Panc1 (cell line): Measurements from ENCODE around the gene BECN2. TPM values are rescaled to one million over a fixed set of nuclear protein-coding genes. Genes with fewer than 3 reads are reported as not detected.

Source experiments
- ATAC-seq: fragments of 200-7000 bp; cut with Tn5 transposase; 2 replicates; pipeline ENCODE4 v1.9.1; 2020; ENCODE audit warnings: mild to moderate bottlenecking, moderate library complexity
- BruUV-seq: library from RNA; stranded (reverse); fragments of 400-500 nt; replicated peaks from 2 replicates; lab custom pipeline; 2021; lab: Mats Ljungman, UMichigan
- CTCF ChIA-PET: fragments of 300-600 bp; sonication (Branson Sonifier 250); formaldehyde crosslinking; loops from one replicate; lab custom pipeline; 2022; ENCODE audit warnings: antibody characterized with exemption; lab: Charles Lee
- POLR2A ChIA-PET: fragments of 300-600 bp; sonication (Branson Sonifier 250); formaldehyde crosslinking; loops from one replicate; lab custom pipeline; 2022; ENCODE audit warnings: antibody characterized with exemption; lab: Charles Lee
- DNase-seq: peaks from one replicate; pipeline ENCODE4 v3.0.0-alpha.2; 2010; ENCODE audit warnings: low read depth, low spot score
- H3K27ac ChIP-seq: 2 replicates; pipeline ENCODE4 v1.5.1; 2011; ENCODE audit warnings: mild to moderate bottlenecking, low read length, inconsistent platforms
- H3K27me3 ChIP-seq: fragments of 200-500 bp; sonication (Bioruptor generic); 2 replicates; pipeline ENCODE4 v1.6.0; 2014; ENCODE audit warnings: low read length, inconsistent platforms; ENCODE audit not compliant: control insufficient read depth, insufficient read depth
- H3K36me3 ChIP-seq: fragments of 200-500 bp; sonication (Bioruptor generic); 2 replicates; pipeline ENCODE4 v1.5.1; 2014; ENCODE audit warnings: inconsistent platforms, mild to moderate bottlenecking, low read length, moderate library complexity; ENCODE audit not compliant: control insufficient read depth, insufficient read depth
- H3K4me1 ChIP-seq: 2 replicates; pipeline ENCODE4 v1.5.1; 2011; ENCODE audit warnings: inconsistent platforms, mild to moderate bottlenecking, low read length, moderate library complexity; ENCODE audit not compliant: control insufficient read depth, insufficient read depth
- H3K4me3 ChIP-seq, 2 experiments: 2 replicates each; pipeline ENCODE4 v1.5.1; 2011 to 2012; ENCODE audit warnings: low read depth in 2 of 2, low read length in 2 of 2, mild to moderate bottlenecking in 2 of 2, inconsistent platforms in 1 of 2, moderate library complexity in 1 of 2
- H3K9me3 ChIP-seq: fragments of 200-500 bp; sonication (Bioruptor generic); 2 replicates; pipeline ENCODE4 v1.5.1; 2014; ENCODE audit warnings: low read depth, mild to moderate bottlenecking, inconsistent platforms, low read length, moderate library complexity; ENCODE audit not compliant: control insufficient read depth, insufficient read depth
- CTCF ChIP-seq: fragments of 450-650 bp; IDR thresholded peaks from 2 replicates; pipeline ENCODE4 v1.5.1; 2017; ENCODE audit warnings: mild to moderate bottlenecking
- POLR2AphosphoS5 ChIP-seq: IDR thresholded peaks from 2 replicates; pipeline ENCODE4 v1.6.1; 2012; ENCODE audit warnings: mild to moderate bottlenecking, low read depth, low read length, moderate library complexity
- REST ChIP-seq, 2 experiments: IDR thresholded peaks; 2 replicates each; pipeline ENCODE4 v1.6.1; 2011 to 2012; ENCODE audit warnings: low read depth in 2 of 2, control low read depth in 1 of 2, low read length in 1 of 2, mild to moderate bottlenecking in 1 of 2, moderate library complexity in 1 of 2; ENCODE audit not compliant: insufficient read depth in 1 of 2
- SIN3A ChIP-seq: IDR thresholded peaks from 2 replicates; pipeline ENCODE4 v1.6.1; 2012; ENCODE audit warnings: low read depth, mild to moderate bottlenecking, low read length, moderate library complexity, borderline replicate concordance; ENCODE audit not compliant: insufficient read depth
- TCF7L2 ChIP-seq: IDR thresholded peaks from 2 replicates; pipeline ENCODE4 v1.6.1; 2011; ENCODE audit warnings: mild to moderate bottlenecking, low read depth, low read length, inconsistent platforms
- in situ Hi-C: cut with HindIII; loops from 2 replicates; pipeline ENCODE4 v1.10.0; 2016; ENCODE audit warnings: low sequenced_read_pairs, low pct_unique_long_range_greater_than_20kb
- intact Hi-C: fragments of 100-400 bp; cut with micrococcal nuclease; formaldehyde crosslinking; loops from one replicate; pipeline ENCODE4 v1.10.0; 2022; ENCODE audit not compliant: unreplicated experiment
- total RNA-seq: library from RNA; stranded (reverse); gene quantifications from one replicate; pipeline ENCODE4 v1.2.1, GENCODE V29; 2021; ENCODE audit not compliant: unreplicated experiment

BECN2 gene
- total RNA-seq, 1 experiment from 2014 or later: not detected

GRCh38 chr1:241990040-241990439 lies 32.5 kb downstream of the BECN2 start:
- no peaks in the 10 kb centered on the region for H3K9me3 ChIP-seq
- no peak overlapping the region for H3K27ac ChIP-seq
- POLR2A ChIA-PET: no interaction called here
- H3K36me3 ChIP-seq: no peaks in the 10 kb centered on the region
- BruUV-seq: no TSS peak
- intact Hi-C loops: no loop called here
- no peak for TF ChIP-seq SIN3A
- TF ChIP-seq REST (IDR thresholded peaks at IDR 0.05; ENCODE audit: insufficient read depth in 1 of 2, low read depth in 2 of 2, low read length in 1 of 2): no peak
- TF ChIP-seq POLR2AphosphoS5: no peak
- TF ChIP-seq CTCF: no peak
- no peak for TF ChIP-seq TCF7L2
- H3K27me3 ChIP-seq: no peaks in the 10 kb centered on the region
- CTCF ChIA-PET: interaction anchor here (0.7 kb wide), 1 partner anchor 48 kb away, joined by 3 read pairs; no protein-coding TSS in a partner anchor
- in situ Hi-C loops: no loop called here
- DNase-seq (no peak), ATAC-seq (no peak)
- H3K4me3 ChIP-seq: no peak overlapping the region
- H3K4me1 ChIP-seq: no peaks in the 10 kb centered on the region; the same call in 1 of the 2 replicates

DNA sequence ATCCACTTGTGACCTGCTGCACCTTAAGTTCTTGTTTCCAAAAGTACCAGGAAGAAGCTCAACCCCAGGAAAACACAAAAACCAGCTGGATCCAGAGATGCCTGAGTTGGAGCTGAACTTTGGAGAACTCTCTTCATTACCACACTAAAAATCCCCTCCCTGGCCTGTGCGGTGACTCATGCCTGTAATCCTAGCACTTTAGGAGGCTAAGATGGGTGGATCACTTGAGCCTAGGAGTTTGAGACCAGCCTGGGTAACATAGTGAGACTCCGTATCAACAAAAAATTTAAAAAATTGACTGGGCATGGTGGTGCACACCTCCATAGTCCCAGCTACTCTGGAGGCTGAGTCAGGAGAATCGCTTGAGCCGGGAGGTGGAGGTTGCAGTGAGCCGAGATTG lies 35.2 kb downstream of the BECN2 start:
- no peak for DNase-seq
- ChIA-PET CTCF (no interaction called here), POLR2A (interaction anchor here (0.6 kb wide), 1 partner anchor 126 kb away, joined by 3 read pairs; no protein-coding TSS in a partner anchor)
- Histone ChIP-seq H3K4me3 (no peak overlapping the region), H3K27ac (no peak overlapping the region), H3K9me3 (no peaks in the 10 kb centered on the region), H3K4me1 (no peaks in the 10 kb centered on the region; the same call in 1 of the 2 replicates), H3K36me3 (no peaks in the 10 kb centered on the region), H3K27me3 (no peaks in the 10 kb centered on the region)
- BruUV-seq: no TSS peak
- intact Hi-C loops (no loop called here), in situ Hi-C loops (no loop called here)
- no peak for TF ChIP-seq SIN3A
- 0 out of 2 replicates have a peak, but pooled peaks have one; percentile 30 for ATAC-seq

DNA sequence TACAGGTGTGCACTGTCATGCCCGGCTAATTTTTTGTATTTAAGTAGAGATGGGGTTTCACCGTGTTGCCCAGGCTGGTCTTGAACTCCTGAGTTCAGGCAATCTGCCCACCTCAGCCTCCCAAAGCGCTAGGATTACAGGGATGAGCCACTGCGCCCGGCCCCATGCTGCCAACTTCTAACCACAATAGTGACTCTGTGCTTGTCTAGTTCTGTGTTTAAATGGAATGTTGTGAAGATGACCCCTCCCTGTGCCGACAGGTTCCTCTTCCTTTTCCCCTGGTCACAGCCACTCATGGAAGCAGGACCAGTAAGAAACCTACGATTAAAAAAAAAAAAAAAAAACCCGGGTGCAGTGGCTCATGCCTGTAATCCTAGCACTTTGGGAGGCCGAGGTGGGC lies 36.6 kb downstream of the BECN2 start:
- CTCF ChIA-PET: interaction anchor here (1.2 kb wide), 1 partner anchor 8 kb away, joined by 3 read pairs; no protein-coding TSS in a partner anchor
- TF ChIP-seq SIN3A: no peak
- TF ChIP-seq REST (IDR thresholded peaks at IDR 0.05; ENCODE audit: insufficient read depth in 1 of 2, low read depth in 2 of 2, low read length in 1 of 2): no peak
- TF ChIP-seq POLR2AphosphoS5: no peak
- no peak for TF ChIP-seq CTCF
- no peak for TF ChIP-seq TCF7L2
- Histone ChIP-seq H3K9me3 (no peaks in the 10 kb centered on the region), H3K27me3 (no peaks in the 10 kb centered on the region), H3K4me1 (peaks cover 6% of the 10 kb centered on the region; the same call in 1 of the 2 replicates), H3K36me3 (no peaks in the 10 kb centered on the region), H3K4me3 (no peak overlapping the region), H3K27ac (no peak overlapping the region)
- BruUV-seq: no TSS peak
- DNase-seq (no peak), ATAC-seq (no peak)
- intact Hi-C loops: no loop called here
- POLR2A ChIA-PET: interaction anchor here (0.6 kb wide), 1 partner anchor 98 kb away, joined by 3 read pairs; no protein-coding TSS in a partner anchor
- in situ Hi-C loops: no loop called here
